IPS-15b (cell line): ENCODE data around the gene FNDC11.

Experiments used
- H3K27me3 ChIP-seq: one replicate; pipeline ENCODE4 v1.6.1; 2013; ENCODE audit warnings: low read length; ENCODE audit not compliant: control insufficient read depth, insufficient read depth
- H3K36me3 ChIP-seq: one replicate; pipeline ENCODE4 v1.6.1; 2013; ENCODE audit warnings: low read length; ENCODE audit not compliant: control insufficient read depth, insufficient read depth
- H3K4me1 ChIP-seq: one replicate; pipeline ENCODE4 v1.6.1; 2013; ENCODE audit warnings: mild to moderate bottlenecking, low read length; ENCODE audit not compliant: control insufficient read depth, insufficient read depth
- H3K4me3 ChIP-seq: one replicate; pipeline ENCODE4 v1.5.1; 2013; ENCODE audit warnings: low read depth, low read length
- H3K9ac ChIP-seq: one replicate; pipeline ENCODE4 v1.6.1; 2013; ENCODE audit warnings: low read depth, mild to moderate bottlenecking, low read length
- H3K9me3 ChIP-seq: one replicate; pipeline ENCODE4 v1.6.1; 2013; ENCODE audit warnings: mild to moderate bottlenecking, low read length; ENCODE audit not compliant: control insufficient read depth, insufficient read depth

The FNDC11 gene

GRCh38 chr20:63529180-63529860, 24.6 kb upstream of the FNDC11 start:
- no peaks in the 10 kb centered on the region for H3K27me3 ChIP-seq
- H3K9me3 ChIP-seq, result no peaks in the 10 kb centered on the region
- H3K4me3 ChIP-seq, result no peak overlapping the region
- H3K9ac ChIP-seq, result no peak overlapping the region
- no peaks in the 10 kb centered on the region for H3K36me3 ChIP-seq
- no peaks in the 10 kb centered on the region for H3K4me1 ChIP-seq

- Histone ChIP-seq H3K27me3 (no peaks in the 10 kb centered on the region), H3K36me3 (no peaks in the 10 kb centered on the region), H3K4me1 (no peaks in the 10 kb centered on the region), H3K9ac (no peak overlapping the region), H3K9me3 (no peaks in the 10 kb centered on the region), H3K4me3 (no peak overlapping the region)
Measured at GRCh38 chr20:63529861-63530787, 23.8 kb upstream of the FNDC11 start.

- H3K9ac ChIP-seq, result no peak overlapping the region
- H3K4me3 ChIP-seq, result no peak overlapping the region
- no peaks in the 10 kb centered on the region for H3K27me3 ChIP-seq
- no peaks in the 10 kb centered on the region for H3K36me3 ChIP-seq
- H3K4me1 ChIP-seq, result no peaks in the 10 kb centered on the region
- no peaks in the 10 kb centered on the region for H3K9me3 ChIP-seq
Measured at GRCh38 chr20:63530788-63531160, 23.2 kb upstream of the FNDC11 start.

- Histone ChIP-seq H3K4me1 (no peaks in the 10 kb centered on the region), H3K36me3 (no peaks in the 10 kb centered on the region), H3K9ac (no peak overlapping the region)
Measured at GRCh38 chr20:63531686-63532448, 22.1 kb upstream of the FNDC11 start.

GRCh38 chr20:63532449-63532971, 21.4 kb upstream of the FNDC11 start:
- no peak overlapping the region for H3K4me3 ChIP-seq
- H3K4me1 ChIP-seq, result no peaks in the 10 kb centered on the region
- H3K9ac ChIP-seq, result no peak overlapping the region
- no peaks in the 10 kb centered on the region for H3K36me3 ChIP-seq
- no peaks in the 10 kb centered on the region for H3K9me3 ChIP-seq
- H3K27me3 ChIP-seq, result no peaks in the 10 kb centered on the region

More at GRCh38 chr20:63531686-63532448, 22.1 kb upstream of the FNDC11 start:
- no peak overlapping the region for H3K4me3 ChIP-seq
- H3K9me3 ChIP-seq, result no peaks in the 10 kb centered on the region
- no peaks in the 10 kb centered on the region for H3K27me3 ChIP-seq

GRCh38 chr20:63533388-63533787, 20.6 kb upstream of the FNDC11 start:
- Histone ChIP-seq H3K9me3 (no peaks in the 10 kb centered on the region), H3K4me3 (no peak overlapping the region), H3K27me3 (no peaks in the 10 kb centered on the region), H3K4me1 (no peaks in the 10 kb centered on the region), H3K9ac (no peak overlapping the region), H3K36me3 (no peaks in the 10 kb centered on the region)

GRCh38 chr20:63533871-63534393, 20.0 kb upstream of the FNDC11 start:
- H3K4me3 ChIP-seq, result no peak overlapping the region
- no peak overlapping the region for H3K9ac ChIP-seq
- H3K9me3 ChIP-seq, result no peaks in the 10 kb centered on the region
- no peaks in the 10 kb centered on the region for H3K27me3 ChIP-seq
- H3K36me3 ChIP-seq, result no peaks in the 10 kb centered on the region
- H3K4me1 ChIP-seq, result no peaks in the 10 kb centered on the region

GRCh38 chr20:63534427-63534830, 19.5 kb upstream of the FNDC11 start:
- Histone ChIP-seq H3K36me3 (no peaks in the 10 kb centered on the region), H3K27me3 (no peaks in the 10 kb centered on the region), H3K9me3 (no peaks in the 10 kb centered on the region), H3K4me3 (no peak overlapping the region), H3K4me1 (no peaks in the 10 kb centered on the region), H3K9ac (no peak overlapping the region)

GRCh38 chr20:63534831-63535651, 18.9 kb upstream of the FNDC11 start:
- H3K9me3 ChIP-seq, result no peaks in the 10 kb centered on the region
- H3K27me3 ChIP-seq, result no peaks in the 10 kb centered on the region
- no peak overlapping the region for H3K4me3 ChIP-seq
- no peaks in the 10 kb centered on the region for H3K36me3 ChIP-seq
- H3K9ac ChIP-seq, result no peak overlapping the region
- H3K4me1 ChIP-seq, result no peaks in the 10 kb centered on the region

GRCh38 chr20:63536241-63536977, 17.6 kb upstream of the FNDC11 start:
- Histone ChIP-seq H3K27me3 (no peaks in the 10 kb centered on the region), H3K9ac (no peak overlapping the region), H3K36me3 (no peaks in the 10 kb centered on the region), H3K4me3 (no peak overlapping the region), H3K9me3 (no peaks in the 10 kb centered on the region), H3K4me1 (no peaks in the 10 kb centered on the region)
